Transverse colon (tissue), 4 donors: ENCODE data around the gene PRKAR1B. TPM values are rescaled to one million over a fixed set of nuclear protein-coding genes. Genes with fewer than 3 reads are reported as not detected.

ENCODE experiments used
- DNase-seq: peaks from one replicate; pipeline ENCODE4 v3.0.0-alpha.2; 2019
- H3K27ac ChIP-seq, 4 donors: fragments of 200-600 bp; sonication (generic); 2 replicates each; pipeline ENCODE4 v1.5.1; 2016 to 2018; ENCODE audit warnings: inconsistent platforms in 4 of 4
- H3K27me3 ChIP-seq: fragments of 200-600 bp; sonication (generic); 2 replicates; pipeline ENCODE4 v1.5.1; 2017; ENCODE audit warnings: inconsistent platforms
- H3K36me3 ChIP-seq, 4 donors: fragments of 200-600 bp; sonication (generic); 2 replicates each; pipeline ENCODE4 v1.5.1; 2017 to 2019; ENCODE audit warnings: inconsistent platforms in 4 of 4
- H3K4me1 ChIP-seq, 4 donors: fragments of 200-600 bp; sonication (generic); 2 replicates each; pipeline ENCODE4 v1.5.1; 2017 to 2020; ENCODE audit warnings: inconsistent platforms in 4 of 4
- H3K4me3 ChIP-seq, 4 donors: fragments of 200-600 bp; sonication (generic); 1 replicate in 1 of 4; 2 replicates in 3 of 4; pipeline versions ENCODE4 v1.5.1 to v1.6.1; 2017 to 2019; ENCODE audit warnings: inconsistent platforms in 4 of 4
- H3K9me3 ChIP-seq, 2 donors: fragments of 200-600 bp; sonication (generic); 2 replicates each; pipeline ENCODE4 v1.5.1; 2017 to 2019; ENCODE audit warnings: inconsistent platforms in 2 of 2
- CTCF ChIP-seq, 5 experiments: fragments of 200-600 bp in 3 of 5; fragments of 450-650 bp in 2 of 5; sonication (generic) in 3 of 5; IDR thresholded peaks; 1 replicate in 2 of 5; 2 replicates in 3 of 5; pipeline ENCODE4 v1.5.1; 2016 to 2017; ENCODE audit warnings: antibody characterized with exemption in 5 of 5, inconsistent platforms in 3 of 5, mild to moderate bottlenecking in 2 of 5, moderate library complexity in 1 of 5
- EP300 ChIP-seq: sonication (generic); formaldehyde crosslinking; IDR thresholded peaks from one replicate; pipeline ENCODE4 v1.6.1; 2017; ENCODE audit warnings: antibody characterized with exemption, low read depth
- POLR2A ChIP-seq: fragments of 450-650 bp; IDR thresholded peaks from one replicate; pipeline ENCODE4 v1.6.1; 2016; ENCODE audit warnings: antibody characterized with exemption, mild to moderate bottlenecking, moderate library complexity
- POLR2AphosphoS5 ChIP-seq, 3 donors: sonication (generic); formaldehyde crosslinking; IDR thresholded peaks; one replicate each; pipeline ENCODE4 v1.6.1; 2016; ENCODE audit warnings: antibody characterized with exemption in 3 of 3
- WGBS, 2 donors: methylation state at CpG; one replicate each; pipeline ENCODE4 v1.1.5; 2018; ENCODE audit warnings: low coverage in 1 of 2; 5-methylcytosine and 5-hydroxymethylcytosine counted together
- in situ Hi-C, 4 donors: fragments of 200-750 bp; cut with MboI; loops; one replicate each; pipeline versions ENCODE4 v1.15.0 to v1.15.1; 2017; ENCODE audit warnings: low sequenced_read_pairs in 3 of 4, low pct_ligation_motif_present in 1 of 4, low pct_unique_long_range_greater_than_20kb in 1 of 4
- intact Hi-C: fragments of 100-400 bp; cut with DNase I; formaldehyde crosslinking; loops from one replicate; pipeline ENCODE4 v1.15.1; 2023; ENCODE audit warnings: low total_unique reads
- total RNA-seq, 4 donors: library from RNA; depleted of rRNA; stranded (reverse); fragments of >200 nt; gene quantifications; one replicate each; pipeline ENCODE4 v1.1.0, GENCODE V29; 2016

Gene PRKAR1B
- total RNA-seq, 4 donors from 2014 or later: 15.7 to 53.9 (median 16.9) TPM

GRCh38 chr7:645606-646005 lies 81.5 kb downstream of the PRKAR1B start:
- DNase-seq: no peak
- 95% methylated on average over 11 of the region's 13 CpGs; no CpG with 5 or more reads in 1 of the 2 donors for WGBS, 2 donors

GRCh38 chr7:644381-645305 lies 82.4 kb downstream of the PRKAR1B start:
- 94% methylated on average over 35 of the region's 35 CpGs; no CpG with 5 or more reads in 1 of the 2 donors for WGBS, 2 donors
- no peak overlapping the region for H3K27ac ChIP-seq
- no peak for DNase-seq
- TF ChIP-seq CTCF (IDR thresholded peaks at IDR 0.05): no peak
- no peak for TF ChIP-seq EP300
- no peak for TF ChIP-seq POLR2AphosphoS5 (IDR thresholded peaks at IDR 0.05)
- no peak for TF ChIP-seq POLR2A
- H3K36me3 ChIP-seq: no peaks in the 10 kb centered on the region
- H3K4me3 ChIP-seq: no peak overlapping the region
- H3K9me3 ChIP-seq: no peaks in the 10 kb centered on the region
- intact Hi-C loops: no loop called here
- in situ Hi-C loops: no loop called here
- H3K27me3 ChIP-seq: no peaks in the 10 kb centered on the region
- no peaks in the 10 kb centered on the region for H3K4me1 ChIP-seq

More at GRCh38 chr7:645606-646005, 81.5 kb downstream of the PRKAR1B start:
- in situ Hi-C loops (no loop called here), intact Hi-C loops (no loop called here)
- Histone ChIP-seq H3K4me3 (no peak overlapping the region), H3K4me1 (no peaks in the 10 kb centered on the region), H3K9me3 (no peaks in the 10 kb centered on the region), H3K27me3 (no peaks in the 10 kb centered on the region), H3K27ac (no peak overlapping the region), H3K36me3 (no peaks in the 10 kb centered on the region)
- TF ChIP-seq EP300 (no peak), CTCF (IDR thresholded peaks at IDR 0.05) (no peak), POLR2A (no peak), POLR2AphosphoS5 (IDR thresholded peaks at IDR 0.05) (no peak)

GRCh38 chr7:641966-642365 lies 85.1 kb downstream of the PRKAR1B start:
- Histone ChIP-seq H3K36me3 (no peaks in the 10 kb centered on the region), H3K27ac (no peak overlapping the region), H3K9me3 (no peaks in the 10 kb centered on the region), H3K4me3 (no peak overlapping the region), H3K27me3 (no peaks in the 10 kb centered on the region), H3K4me1 (no peaks in the 10 kb centered on the region)
- in situ Hi-C loops (no loop called here), intact Hi-C loops (no loop called here)
- TF ChIP-seq POLR2A (no peak), POLR2AphosphoS5 (IDR thresholded peaks at IDR 0.05) (no peak), EP300 (no peak), CTCF (IDR thresholded peaks at IDR 0.05) (no peak)
- no peak for DNase-seq
- WGBS, 2 donors: 95 to 96% methylated on average over 7 to 11 of the region's 11 CpGs

GRCh38 chr7:641269-641671 lies 85.8 kb downstream of the PRKAR1B start:
- WGBS, 2 donors: 83 to 92% methylated on average over 12 to 16 of the region's 16 CpGs
- Histone ChIP-seq H3K4me3 (no peak overlapping the region), H3K27ac (no peak overlapping the region), H3K36me3 (no peaks in the 10 kb centered on the region), H3K4me1 (no peaks in the 10 kb centered on the region), H3K27me3 (no peaks in the 10 kb centered on the region), H3K9me3 (no peaks in the 10 kb centered on the region)
- no peak for TF ChIP-seq POLR2A
- no peak for TF ChIP-seq CTCF (IDR thresholded peaks at IDR 0.05)
- no peak for TF ChIP-seq EP300
- TF ChIP-seq POLR2AphosphoS5 (IDR thresholded peaks at IDR 0.05): no peak
- DNase-seq: no peak
- in situ Hi-C loops (no loop called here), intact Hi-C loops (no loop called here)
